DOHH2 (cell line): ENCODE data around the gene PGBD2.

Experiments used
- EZH2phosphoT487 ChIP-seq: fragments of 200-600 bp; sonication (generic); IDR thresholded peaks from 2 replicates; pipeline ENCODE4 v1.6.1; 2017; ENCODE audit warnings: borderline replicate concordance, mild to moderate bottlenecking, antibody characterized with exemption, low read length, moderate library complexity, mixed read lengths
- TF ChIP-seq, protein P1 (sequence below): fragments of 200-600 bp; sonication (generic); IDR thresholded peaks from one replicate; pipeline ENCODE4 v1.5.1; 2014; ENCODE audit warnings: antibody characterized with exemption, mild to moderate bottlenecking, low read depth, low read length; ENCODE audit not compliant: poor library complexity, severe bottlenecking

DNA sequence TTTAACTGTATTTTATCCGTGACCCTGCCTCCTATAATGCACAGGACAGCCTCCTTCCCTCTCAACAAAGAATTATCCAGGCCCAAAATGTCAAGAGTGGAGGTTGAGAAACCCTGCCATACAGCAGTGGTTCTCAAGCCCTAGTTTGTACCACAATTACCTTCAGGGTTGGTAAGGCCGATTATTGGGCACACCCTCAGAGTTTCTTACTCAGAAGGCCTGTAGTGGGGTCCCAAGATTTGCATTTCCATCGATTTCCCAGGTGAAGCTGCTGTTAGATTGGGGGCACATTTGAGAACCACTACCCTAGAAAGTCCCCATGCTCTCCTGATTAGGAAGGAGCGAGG, 400 bp upstream of the PGBD2 start:
- TF ChIP-seq, protein P1, sequence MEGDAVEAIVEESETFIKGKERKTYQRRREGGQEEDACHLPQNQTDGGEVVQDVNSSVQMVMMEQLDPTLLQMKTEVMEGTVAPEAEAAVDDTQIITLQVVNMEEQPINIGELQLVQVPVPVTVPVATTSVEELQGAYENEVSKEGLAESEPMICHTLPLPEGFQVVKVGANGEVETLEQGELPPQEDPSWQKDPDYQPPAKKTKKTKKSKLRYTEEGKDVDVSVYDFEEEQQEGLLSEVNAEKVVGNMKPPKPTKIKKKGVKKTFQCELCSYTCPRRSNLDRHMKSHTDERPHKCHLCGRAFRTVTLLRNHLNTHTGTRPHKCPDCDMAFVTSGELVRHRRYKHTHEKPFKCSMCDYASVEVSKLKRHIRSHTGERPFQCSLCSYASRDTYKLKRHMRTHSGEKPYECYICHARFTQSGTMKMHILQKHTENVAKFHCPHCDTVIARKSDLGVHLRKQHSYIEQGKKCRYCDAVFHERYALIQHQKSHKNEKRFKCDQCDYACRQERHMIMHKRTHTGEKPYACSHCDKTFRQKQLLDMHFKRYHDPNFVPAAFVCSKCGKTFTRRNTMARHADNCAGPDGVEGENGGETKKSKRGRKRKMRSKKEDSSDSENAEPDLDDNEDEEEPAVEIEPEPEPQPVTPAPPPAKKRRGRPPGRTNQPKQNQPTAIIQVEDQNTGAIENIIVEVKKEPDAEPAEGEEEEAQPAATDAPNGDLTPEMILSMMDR: no peak
- TF ChIP-seq EZH2phosphoT487: no peak
